Heart left ventricle (tissue), 16 donors: Measurements from ENCODE around the gene GTF2H4. TPM values are rescaled to one million over a fixed set of nuclear protein-coding genes. Genes with fewer than 3 reads are reported as not detected.
A peak's percentile ranks its signal among the peaks of the same experiment; 100 is the strongest.
"Not testable (repeated sequence)": the region's sequence is repeated elsewhere in the genome, so short reads cannot be mapped to it uniquely, and the experiment has no call there.

ENCODE experiments used
- ATAC-seq, 4 donors: fragments of 200-7000 bp; cut with Tn5 transposase; one replicate each; pipeline ENCODE4 v1.9.1; 2020 to 2022; ENCODE audit warnings: moderate library complexity in 4 of 4, mild to moderate bottlenecking in 3 of 4, moderate number of reproducible peaks in 1 of 4
- DNase-seq, 5 donors: peaks; one replicate each; pipeline ENCODE4 v3.0.0-alpha.2; 2020
- H3K27ac ChIP-seq, 12 donors: fragments of 200-600 bp; sonication (generic) in 4 of 12; one replicate each; pipeline versions ENCODE4 v1.5.0 to v1.8.0; 2016 to 2022; ENCODE audit warnings: mild to moderate bottlenecking in 2 of 12
- H3K27me3 ChIP-seq, 9 donors: fragments of 200-600 bp; sonication (generic) in 2 of 9; one replicate each; pipeline versions ENCODE4 v1.5.1 to v1.8.0; 2016 to 2022; ENCODE audit warnings: mild to moderate bottlenecking in 3 of 9
- H3K36me3 ChIP-seq, 9 donors: fragments of 200-600 bp; sonication (generic) in 2 of 9; one replicate each; pipeline versions ENCODE4 v1.5.0 to v1.8.0; 2018 to 2022; ENCODE audit warnings: mild to moderate bottlenecking in 2 of 9
- H3K4me1 ChIP-seq, 12 donors: fragments of 200-600 bp; sonication (generic) in 4 of 12; one replicate each; pipeline versions ENCODE4 v1.5.0 to v1.8.0; 2016 to 2022; ENCODE audit warnings: mild to moderate bottlenecking in 3 of 12
- H3K4me3 ChIP-seq, 12 donors: fragments of 200-600 bp; sonication (generic) in 4 of 12; one replicate each; pipeline versions ENCODE4 v1.5.0 to v1.8.0; 2017 to 2022; ENCODE audit warnings: mild to moderate bottlenecking in 9 of 12, moderate library complexity in 4 of 12
- H3K9me3 ChIP-seq, 12 donors: fragments of 200-600 bp; sonication (generic) in 4 of 12; one replicate each; pipeline versions ENCODE4 v1.5.0 to v1.8.0; 2016 to 2022; ENCODE audit warnings: mild to moderate bottlenecking in 1 of 12
- CTCF ChIP-seq, 12 donors: fragments of 200-600 bp; sonication (generic) in 4 of 12; IDR thresholded peaks; one replicate each; pipeline versions ENCODE4 v1.5.0 to v1.8.0; 2018 to 2022; ENCODE audit warnings: antibody characterized with exemption in 12 of 12, mild to moderate bottlenecking in 5 of 12
- POLR2A ChIP-seq, 2 donors: fragments of 450-650 bp; IDR thresholded peaks; one replicate each; pipeline ENCODE4 v1.6.1; 2017; ENCODE audit warnings: antibody characterized with exemption in 2 of 2, mild to moderate bottlenecking in 2 of 2, moderate library complexity in 2 of 2
- WGBS, 4 donors: extraction: QIAGEN DNeasy Blood & Tissue Kit in 2 of 4; methylation state at CpG; one replicate each; pipeline versions ENCODE4 v1.1.5 to v1.1.7; 2013 to 2018; 5-methylcytosine and 5-hydroxymethylcytosine counted together
- intact Hi-C, 10 donors: fragments of 100-400 bp; cut with DNase I; formaldehyde crosslinking; loops; one replicate each; pipeline versions ENCODE4 v1.11.1 to v1.14.2; 2022
- long read RNA-seq, 3 donors: library from polyadenylated mRNA; unstranded; transcript quantifications; one replicate each; pipeline ENCODE4 v2.0.0, GENCODE V29; 2020 to 2021
- polyA plus RNA-seq, 2 donors: library from polyadenylated mRNA; stranded (reverse); fragments of 200-250 nt; gene quantifications; one replicate each; pipeline ENCODE4 v1.2.3, GENCODE V29; 2013
- total RNA-seq, 9 donors: library from RNA; depleted of rRNA in 2 of 9; stranded (reverse); fragments of >200 nt in 2 of 9; fragmentation: NEBNext Ultra II Directional in 3 of 9; extraction: Animal tissue kit (Norgen Biotek cat#: 25700) in 3 of 9; gene quantifications; one replicate each; pipeline versions ENCODE4 v1.1.0 to v1.2.4, GENCODE V29; 2016 to 2023
- donor health status: ischemic (EF 13 %, LVEDD 7.1; RV severe dilation, severe dysfunction).
- donor health status: healthy with polysubstance abuse.
- donor health status: DM: no; HTN: yes; CAD: no.
- donor health status: DM: no; HTN: no; CAD: no.
- donor health status: ischemic (EF 25% LVEDD 6.9; RV normal size, moderate dysfunction).
- donor health status: ischemic (EF 25% LVEDD 5.7; RV mildly dilated, moderate dysfunction).
- donor health status: healthy.
- donor health status: DM: yes; HTN: yes; CAD: no.
- donor health status: ischemic (EF 35%, LVEDD 5.7; RV mildly dilated, moderate dysfunction).
- donor health status: nonischemic (EF 11% LVEDD 7.7; RV severe dilation, severe dysfunction).
- donor health status: DM: yes; HTN: yes; CAD: no.
- donor health status: PGD.
- donor health status: ischemic (EF 29% LVEDD 5.4; RV normal size, mild dysfunction).
- donor health status: nonischemic (EF 23%, LVEDD 6.1; RV moderate dilation, normal function).

The GTF2H4 gene
- total RNA-seq (10 to 100 TPM in 7 of 9 donors, 1 to 10 TPM in 2; 4.2 to 19.9 (median 14.5) TPM), polyA plus RNA-seq (10 to 100 TPM; 14.7 to 22.4 TPM)
- long read RNA-seq, donor 1, partial matches to known transcripts: 1 of 1 reads
- long read RNA-seq, donor 1, other reads (novel, unspliced or antisense): 0 of 1 reads
- long read RNA-seq, donor 2, partial matches to known transcripts: 5 of 20 reads
- long read RNA-seq, donor 2, other reads (novel, unspliced or antisense): 11 of 20 reads
- long read RNA-seq, donor 3, partial matches to known transcripts: 1 of 2 reads
- long read RNA-seq, donor 3, other reads (novel, unspliced or antisense): 0 of 2 reads

- Histone ChIP-seq H3K9me3 (no peaks in the 10 kb centered on the region), H3K27ac (peak within 1 kb of the TSS in 8 of 12 donors; percentile 35 to 75 (median 61)), H3K4me1 (peaks cover 0 to 19% (median 10%) of the 10 kb centered on the region in 12 donors), H3K27me3 (no peaks in the 10 kb centered on the region), H3K36me3 (peaks cover 0 to 34% (median 25%) of the 10 kb centered on the region in 9 donors), H3K4me3 (peak within 1 kb of the TSS; percentile 66 to 99 (median 89))
- intact Hi-C loops: no loop called here
- 1 to 3% (median 1%) methylated on average over 44 to 49 of the region's 49 CpGs for WGBS, 4 donors
- TF ChIP-seq CTCF (IDR thresholded peaks at IDR 0.05) (no peak), POLR2A (IDR thresholded peaks at IDR 0.05) (peak in 1 of 2 donors; percentile 68)
- peak; percentile 99 for ATAC-seq
- DNase-seq: peak; percentile 96 to 98 (median 97)
Observed at GRCh38 chr6:30907758-30908591, at the start of gene GTF2H4. Gene GTF2H4, plus strand, starts transcription at chr6:30908207.

- WGBS, 4 donors: 96 to 100% (median 99%) methylated on average over 3 to 4 of the region's 4 CpGs
- intact Hi-C loops: not testable (repeated sequence)
Observed at GRCh38 chr6:30859726-30860125, 48.3 kb upstream of the GTF2H4 start.

GRCh38 chr6:30861257-30862048 lies 46.6 kb upstream of the GTF2H4 start:
- H3K9me3 ChIP-seq: no peaks in the 10 kb centered on the region
- H3K4me3 ChIP-seq: no peak overlapping the region
- H3K4me1 ChIP-seq: no peaks in the 10 kb centered on the region
- no peak for TF ChIP-seq POLR2A (IDR thresholded peaks at IDR 0.05)
- TF ChIP-seq CTCF (IDR thresholded peaks at IDR 0.05): no peak
- no peaks in the 10 kb centered on the region for H3K27me3 ChIP-seq
- no peak for ATAC-seq
- H3K27ac ChIP-seq: no peak overlapping the region
- no peaks in the 10 kb centered on the region for H3K36me3 ChIP-seq
- DNase-seq: no peak
- WGBS, 4 donors: 77 to 81% (median 79%) methylated on average over 3 of the region's 3 CpGs
- intact Hi-C loops: no loop called here

More at GRCh38 chr6:30859726-30860125, 48.3 kb upstream of the GTF2H4 start:
- H3K4me1 ChIP-seq, ATAC-seq, DNase-seq, H3K9me3 ChIP-seq, H3K36me3 ChIP-seq, H3K27me3 ChIP-seq, H3K27ac ChIP-seq, H3K4me3 ChIP-seq: not testable (repeated sequence)

GRCh38 chr6:30862156-30862875 lies 45.7 kb upstream of the GTF2H4 start:
- DNase-seq: no peak
- Histone ChIP-seq H3K36me3 (no peaks in the 10 kb centered on the region), H3K9me3 (no peaks in the 10 kb centered on the region), H3K4me1 (no peaks in the 10 kb centered on the region), H3K27ac (no peak overlapping the region), H3K27me3 (no peaks in the 10 kb centered on the region), H3K4me3 (no peak overlapping the region)
- WGBS, 4 donors: 72 to 89% (median 84%) methylated on average over 10 of the region's 10 CpGs
- TF ChIP-seq POLR2A (IDR thresholded peaks at IDR 0.05) (no peak), CTCF (IDR thresholded peaks at IDR 0.05) (no peak)
- no peak for ATAC-seq
- intact Hi-C loops: no loop called here
